Stimulated activated naive B cell treated with anti-CD40 and anti-IgM and Interleukin-4, amounts not matched to agents 10 μg/mL and 1 μg/mL and 100 μg/mL, for 72 hours (primary cell): Measurements from ENCODE around the gene MKI67.
"Not testable (repeated sequence)": the region's sequence is repeated elsewhere in the genome, so short reads cannot be mapped to it uniquely, and the experiment has no call there.

Experiments used
- ATAC-seq, 2 donors: fragments of 150-1000 bp; cut with Tn5 transposase; replicated peaks; 2 replicates each; pipeline ENCODE4 v1.10.0; 2021; ENCODE audit warnings: moderate library complexity in 1 of 2
- DNase-seq: peaks from one replicate; pipeline ENCODE4 v3.0.0; 2021
- H3K27ac Mint-ChIP-seq: one replicate; pipeline ENCODE4 v1.8.0; 2022; ENCODE audit warnings: mild to moderate bottlenecking, mixed read lengths
- H3K27me3 Mint-ChIP-seq, 2 donors: one replicate each; pipeline ENCODE4 v1.8.0; 2022; ENCODE audit warnings: mixed read lengths in 2 of 2
- H3K36me3 Mint-ChIP-seq, 2 donors: one replicate each; pipeline ENCODE4 v1.8.0; 2022; ENCODE audit warnings: mixed read lengths in 2 of 2, mild to moderate bottlenecking in 1 of 2
- H3K4me1 Mint-ChIP-seq, 2 donors: one replicate each; pipeline ENCODE4 v1.8.0; 2022; ENCODE audit warnings: mixed read lengths in 2 of 2, mild to moderate bottlenecking in 1 of 2
- H3K4me3 Mint-ChIP-seq, 2 donors: one replicate each; pipeline ENCODE4 v1.8.0; 2022; ENCODE audit warnings: mild to moderate bottlenecking in 2 of 2, mixed read lengths in 2 of 2, moderate library complexity in 1 of 2
- H3K9me3 Mint-ChIP-seq, 2 donors: one replicate each; pipeline ENCODE4 v1.8.0; 2022; ENCODE audit warnings: mixed read lengths in 2 of 2, mild to moderate bottlenecking in 1 of 2

The MKI67 gene

DNA sequence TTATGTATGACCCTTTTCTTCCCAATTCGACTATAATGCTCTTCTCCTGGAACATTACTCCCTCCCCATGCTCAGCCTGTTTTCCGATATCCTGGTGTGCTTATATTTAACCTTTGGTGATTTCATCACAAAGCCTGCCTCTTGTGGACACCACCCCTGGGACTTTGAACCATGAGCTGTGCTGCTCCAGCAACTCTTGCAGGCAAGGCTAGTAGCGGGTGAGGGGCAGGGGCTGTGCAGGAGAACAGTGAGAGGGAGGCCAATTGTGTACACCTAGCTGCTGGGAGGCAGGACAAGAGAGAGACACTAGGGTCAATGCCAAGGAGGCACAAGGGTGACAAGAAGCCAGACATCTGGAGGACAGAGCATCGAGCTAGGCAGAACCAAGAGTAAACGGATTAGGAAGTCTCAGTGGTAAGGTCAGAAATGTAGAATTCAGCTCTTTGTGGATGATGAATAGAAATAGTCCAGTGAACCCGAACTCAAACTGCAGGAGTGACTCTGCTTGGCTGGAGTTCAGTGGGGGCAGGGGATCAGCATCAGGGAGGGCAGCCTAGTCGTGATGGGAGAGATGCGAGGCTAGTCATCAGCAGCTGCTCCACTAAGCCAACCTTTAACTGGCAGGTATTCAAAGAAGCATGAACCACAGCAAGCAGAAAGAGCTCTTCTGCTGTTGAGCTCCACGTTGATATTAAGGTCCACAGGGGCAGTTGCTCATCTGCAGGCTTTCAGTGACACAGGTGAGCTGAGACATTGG lies 31.0 kb upstream of the MKI67 start:
- H3K27ac Mint-ChIP-seq = no peak overlapping the region
- H3K9me3 Mint-ChIP-seq = peaks cover 7 to 8% of the 10 kb centered on the region in 2 donors
- H3K4me3 Mint-ChIP-seq = no peak overlapping the region
- H3K4me1 Mint-ChIP-seq = peaks cover 17 to 28% of the 10 kb centered on the region in 2 donors
- H3K36me3 Mint-ChIP-seq = peaks cover 4 to 5% of the 10 kb centered on the region in 2 donors
- DNase-seq = no peak
- peaks cover 47 to 57% of the 10 kb centered on the region in 2 donors for H3K27me3 Mint-ChIP-seq
- ATAC-seq = no peak

DNA sequence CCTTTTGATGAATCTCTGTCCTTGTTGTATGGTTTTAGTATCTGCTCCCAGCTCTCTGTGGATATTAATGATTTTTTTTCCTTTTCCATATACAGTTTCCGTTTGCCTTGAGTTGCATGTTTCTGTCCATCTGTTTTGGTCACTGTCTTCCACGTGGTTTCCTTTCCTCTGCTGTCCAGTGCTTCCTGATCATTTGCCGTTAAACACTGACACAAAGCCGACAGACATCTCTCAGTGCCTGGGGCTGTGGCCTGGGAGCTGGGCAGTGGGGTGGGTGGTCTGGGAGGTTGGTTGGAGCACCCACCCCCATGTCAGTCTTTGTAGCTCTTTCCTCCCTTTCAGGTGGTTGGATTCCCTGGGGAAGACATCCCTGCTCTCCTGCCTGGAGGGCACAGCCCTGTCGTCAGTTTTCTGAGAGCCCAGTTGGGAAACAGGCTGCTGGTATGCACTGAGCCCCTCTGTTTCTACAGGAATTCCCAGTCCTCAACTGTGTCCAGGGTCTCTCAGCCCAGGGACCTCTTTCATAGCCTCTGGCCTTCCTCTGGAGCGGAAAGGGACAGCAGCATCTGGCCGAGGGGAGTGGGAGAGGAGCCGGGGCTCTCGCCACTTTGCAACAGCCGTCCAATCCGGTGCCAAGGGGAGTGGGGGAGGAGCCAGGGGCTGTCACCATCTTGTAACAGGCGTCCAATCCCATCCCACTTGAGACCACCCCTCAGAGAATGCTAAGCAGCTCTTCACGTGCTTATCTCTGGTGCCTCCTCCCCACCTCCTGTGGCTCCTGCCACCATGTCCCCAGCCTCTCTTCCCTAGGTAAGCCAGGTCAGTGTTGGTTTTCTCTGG lies 26.7 kb upstream of the MKI67 start:
- H3K4me1 Mint-ChIP-seq = peaks cover 2 to 10% of the 10 kb centered on the region in 2 donors
- H3K9me3 Mint-ChIP-seq = no peaks in the 10 kb centered on the region
- DNase-seq (no peak), ATAC-seq (no peak)
- peaks cover 52 to 54% of the 10 kb centered on the region in 2 donors for H3K27me3 Mint-ChIP-seq
- H3K36me3 Mint-ChIP-seq = no peaks in the 10 kb centered on the region
- H3K27ac Mint-ChIP-seq = no peak overlapping the region
- no peak overlapping the region for H3K4me3 Mint-ChIP-seq

DNA sequence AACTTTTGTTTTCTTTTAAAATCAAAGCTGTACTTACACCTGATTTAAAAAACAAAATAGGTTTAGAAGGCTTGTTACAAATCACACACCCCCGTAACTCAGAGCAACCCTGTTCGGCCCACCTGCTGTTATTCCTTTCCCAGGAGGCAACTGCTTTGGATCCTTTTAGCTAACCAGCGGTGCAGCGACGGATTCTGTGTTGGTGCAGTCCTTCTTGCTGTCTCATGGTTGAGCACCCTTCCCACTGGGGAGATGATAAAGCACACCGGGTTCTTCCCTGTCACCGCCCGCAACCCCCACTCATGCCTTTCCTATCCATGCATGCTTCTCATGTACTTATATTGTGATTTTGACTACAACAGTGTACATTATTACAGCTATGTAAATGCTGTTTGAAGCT lies 24.8 kb upstream of the MKI67 start:
- Mint-ChIP-seq H3K36me3 (peaks cover 7 to 12% of the 10 kb centered on the region in 2 donors), H3K27ac (no peak overlapping the region), H3K4me3 (peak overlapping the region in 1 of 2 donors; percentile 25), H3K27me3 (peaks cover 37 to 39% of the 10 kb centered on the region in 2 donors), H3K9me3 (peaks cover 5 to 9% of the 10 kb centered on the region in 2 donors), H3K4me1 (peaks cover 14 to 27% of the 10 kb centered on the region in 2 donors)
- ATAC-seq (no peak), DNase-seq (no peak)

DNA sequence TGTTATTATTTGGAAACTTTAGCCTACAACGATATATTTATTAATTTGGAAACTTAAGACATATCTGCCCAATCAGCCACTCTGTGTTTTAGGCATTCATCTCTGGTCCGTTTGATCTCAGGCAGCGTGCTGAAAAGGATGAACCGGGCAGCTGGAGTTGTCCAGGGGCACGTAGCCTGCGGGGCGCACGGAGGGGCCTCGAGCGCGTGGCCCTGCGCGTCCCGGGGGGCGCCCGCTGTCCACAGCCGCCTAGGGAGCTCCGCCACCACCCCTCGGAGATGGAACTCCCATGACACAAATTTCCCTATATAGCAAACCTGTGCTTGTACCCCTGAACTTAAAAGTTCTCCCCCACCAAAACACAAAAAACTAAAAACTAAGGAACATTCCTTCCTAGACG lies 24.3 kb upstream of the MKI67 start:
- H3K4me3 Mint-ChIP-seq = peak overlapping the region in 1 of 2 donors; percentile 82
- peaks cover 9 to 12% of the 10 kb centered on the region in 2 donors for H3K9me3 Mint-ChIP-seq
- peaks cover 32 to 35% of the 10 kb centered on the region in 2 donors for H3K27me3 Mint-ChIP-seq
- ATAC-seq (no peak), DNase-seq (no peak)
- H3K4me1 Mint-ChIP-seq = peaks cover 17 to 31% of the 10 kb centered on the region in 2 donors
- no peak overlapping the region for H3K27ac Mint-ChIP-seq
- peaks cover 9 to 16% of the 10 kb centered on the region in 2 donors for H3K36me3 Mint-ChIP-seq

DNA sequence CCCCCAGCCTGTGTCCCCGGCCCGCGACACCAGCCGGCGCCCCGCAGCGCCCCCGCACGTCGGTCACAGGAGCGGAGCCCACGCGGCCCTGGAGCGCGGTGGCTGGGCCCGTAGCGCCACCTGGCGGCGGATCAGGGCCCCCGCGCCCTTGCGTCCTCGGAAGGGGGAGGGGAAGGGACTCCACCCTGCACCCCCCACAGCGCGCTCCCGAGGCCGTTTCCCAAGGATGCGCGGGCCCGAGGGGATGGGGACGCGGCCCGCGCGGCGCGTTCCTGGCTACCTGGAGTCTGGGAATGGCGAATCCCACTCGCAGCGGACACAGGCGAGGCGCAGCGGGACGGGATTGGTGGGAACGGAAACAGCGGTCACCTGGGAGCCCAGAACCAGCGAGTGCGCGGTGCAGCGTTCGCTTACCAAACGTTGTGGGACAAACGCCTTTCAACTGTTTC lies 23.8 kb upstream of the MKI67 start:
- Mint-ChIP-seq H3K27ac (no peak overlapping the region), H3K9me3 (peaks cover 9 to 15% of the 10 kb centered on the region in 2 donors), H3K27me3 (peaks cover 31 to 33% of the 10 kb centered on the region in 2 donors), H3K4me3 (peak overlapping the region; percentile 70 to 82), H3K4me1 (peaks cover 17 to 34% of the 10 kb centered on the region in 2 donors), H3K36me3 (peaks cover 11 to 16% of the 10 kb centered on the region in 2 donors)
- DNase-seq = peak; percentile 60
- peak; percentile 80 to 88 for ATAC-seq

DNA sequence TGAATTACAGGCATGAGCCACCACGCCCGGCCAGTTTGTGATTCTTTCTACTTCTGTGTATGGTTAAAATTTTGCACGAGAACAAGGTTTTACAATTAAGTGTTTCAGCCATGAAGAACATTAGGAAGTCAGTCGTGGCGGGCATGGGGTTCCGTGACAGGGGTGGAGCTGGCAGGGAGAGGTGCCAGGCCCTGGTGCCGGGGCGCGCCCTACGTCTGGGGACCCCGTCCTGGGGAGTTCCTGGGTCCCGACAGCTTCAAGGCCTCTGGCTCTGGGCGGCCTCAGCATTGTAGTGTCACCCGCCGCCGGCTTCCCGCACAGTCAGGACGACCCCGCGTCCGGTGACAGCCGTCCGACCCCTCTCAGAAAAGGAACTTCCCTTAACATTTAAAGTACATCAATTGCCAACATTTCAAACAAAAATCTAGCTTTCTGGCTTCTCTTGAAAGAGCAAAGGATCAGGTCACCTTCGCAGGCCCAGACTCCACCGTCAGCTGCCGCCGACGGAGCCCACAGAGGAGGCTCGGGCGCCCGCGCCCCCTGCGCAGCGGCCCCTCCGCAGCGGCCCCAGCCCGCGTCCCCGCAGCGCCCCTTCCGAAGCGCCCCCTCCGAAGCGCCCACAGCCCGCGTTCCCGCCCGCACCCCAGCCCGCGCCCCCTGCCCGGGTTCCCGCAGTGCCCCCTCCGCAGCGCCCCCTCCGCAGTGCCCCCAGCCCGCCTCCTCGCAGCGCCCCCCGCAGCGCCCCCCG lies 23.2 kb upstream of the MKI67 start:
- ATAC-seq (no peak), DNase-seq (no peak)
- peaks cover 9 to 16% of the 10 kb centered on the region in 2 donors for H3K9me3 Mint-ChIP-seq
- no peak overlapping the region for H3K27ac Mint-ChIP-seq
- H3K27me3 Mint-ChIP-seq = peaks cover 31 to 33% of the 10 kb centered on the region in 2 donors
- H3K4me1 Mint-ChIP-seq = peaks cover 19 to 39% of the 10 kb centered on the region in 2 donors
- H3K4me3 Mint-ChIP-seq = peak overlapping the region in 1 of 2 donors; percentile 51
- peaks cover 11 to 16% of the 10 kb centered on the region in 2 donors for H3K36me3 Mint-ChIP-seq

DNA sequence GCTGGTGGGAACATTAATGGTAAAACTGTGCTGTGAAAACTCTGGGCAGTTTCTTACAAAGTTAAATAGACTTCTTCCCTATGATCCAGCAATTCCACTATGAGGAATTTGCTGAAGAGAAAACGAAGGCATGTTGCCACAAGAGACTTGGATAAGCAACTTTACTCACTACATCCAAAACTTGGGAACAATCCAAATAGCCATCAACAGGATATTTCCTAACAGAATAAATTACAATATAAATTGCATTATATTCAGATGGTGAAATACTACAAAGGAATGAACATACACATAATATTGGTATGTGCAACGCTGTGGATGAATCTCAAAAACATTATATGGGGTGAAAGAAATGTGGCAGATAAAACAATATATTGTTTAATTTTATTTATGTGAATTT lies 21.4 kb upstream of the MKI67 start:
- Mint-ChIP-seq H3K27me3 (peaks cover 13 to 17% of the 10 kb centered on the region in 2 donors), H3K36me3 (peaks cover 11 to 16% of the 10 kb centered on the region in 2 donors), H3K4me3 (no peak overlapping the region), H3K4me1 (peaks cover 19 to 47% of the 10 kb centered on the region in 2 donors), H3K9me3 (peaks cover 9 to 16% of the 10 kb centered on the region in 2 donors), H3K27ac (peak overlapping the region; percentile 90)
- DNase-seq (no peak), ATAC-seq (no peak)

DNA sequence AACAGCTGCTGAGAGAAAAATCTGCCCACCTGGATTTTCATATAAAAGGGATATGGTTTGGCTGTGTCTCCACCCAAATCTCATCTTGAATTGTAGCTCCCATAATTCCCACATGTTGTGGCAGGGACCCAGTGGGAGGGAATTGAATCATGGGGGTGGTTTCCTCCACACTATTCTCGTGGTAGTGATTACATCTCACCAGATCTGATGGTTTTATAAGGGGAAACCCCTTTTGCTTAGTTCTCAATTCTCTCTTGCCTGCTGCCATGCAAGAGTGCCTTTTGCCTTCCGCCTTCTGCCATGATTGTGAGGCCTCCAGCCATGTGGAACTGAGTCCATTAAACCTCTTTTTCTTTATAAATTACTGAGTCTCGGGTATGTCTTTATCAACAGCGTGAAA lies 20.8 kb upstream of the MKI67 start:
- peak overlapping the region; percentile 49 to 60 for H3K4me3 Mint-ChIP-seq
- peaks cover 11 to 16% of the 10 kb centered on the region in 2 donors for H3K36me3 Mint-ChIP-seq
- H3K4me1 Mint-ChIP-seq = peaks cover 19 to 47% of the 10 kb centered on the region in 2 donors
- H3K9me3 Mint-ChIP-seq = peaks cover 9 to 16% of the 10 kb centered on the region in 2 donors
- peak; percentile 90 to 91 for ATAC-seq
- DNase-seq = peak; percentile 57
- peak overlapping the region; percentile 90 for H3K27ac Mint-ChIP-seq
- peaks cover 7 to 11% of the 10 kb centered on the region in 2 donors for H3K27me3 Mint-ChIP-seq

DNA sequence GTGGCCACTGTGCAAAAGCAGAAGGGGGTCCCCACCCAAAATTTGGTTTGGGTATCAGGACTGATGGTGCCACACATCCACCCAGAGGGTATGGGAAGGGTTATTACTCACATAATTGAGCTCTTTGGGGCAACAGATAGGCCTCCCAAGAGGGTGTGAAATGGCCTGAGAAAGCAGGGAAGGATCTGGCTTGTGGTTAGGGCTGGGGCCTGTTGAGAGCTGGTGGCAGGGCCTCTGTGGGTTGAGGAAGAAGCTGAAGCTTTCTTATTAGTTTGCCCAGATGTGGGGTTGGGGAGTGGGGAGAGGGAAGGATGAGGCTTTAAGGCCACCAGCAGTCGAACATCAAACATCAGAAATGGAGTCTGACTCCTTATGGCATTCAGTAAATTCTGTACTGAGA lies 18.3 kb upstream of the MKI67 start:
- peaks cover 9 to 16% of the 10 kb centered on the region in 2 donors for H3K9me3 Mint-ChIP-seq
- peaks cover 11 to 16% of the 10 kb centered on the region in 2 donors for H3K36me3 Mint-ChIP-seq
- peak overlapping the region; percentile 14 for H3K27ac Mint-ChIP-seq
- H3K27me3 Mint-ChIP-seq = no peaks in the 10 kb centered on the region
- H3K4me3 Mint-ChIP-seq = no peak overlapping the region
- H3K4me1 Mint-ChIP-seq = peaks cover 19 to 43% of the 10 kb centered on the region in 2 donors
- no peak for ATAC-seq
- DNase-seq = no peak

DNA sequence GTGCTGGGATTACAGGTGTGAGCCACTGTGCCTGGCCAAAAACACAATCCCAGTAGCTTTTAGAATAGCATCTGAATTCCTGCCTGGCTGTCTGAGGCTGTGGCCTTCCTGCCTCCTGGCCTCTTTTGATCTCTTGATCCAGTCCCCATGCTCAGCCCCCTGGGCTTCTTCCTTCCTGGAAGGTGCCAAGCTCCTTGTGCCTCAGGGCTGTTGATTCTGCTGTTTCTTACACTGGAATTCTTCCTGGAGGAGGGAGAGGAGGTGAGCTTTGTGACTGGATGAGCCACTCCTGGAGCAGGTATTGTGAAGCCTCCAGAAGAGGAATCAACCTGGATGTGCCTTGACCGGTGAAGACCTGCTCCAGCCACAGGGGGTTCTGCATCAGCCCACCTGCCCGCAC lies 17.3 kb upstream of the MKI67 start:
- Mint-ChIP-seq H3K27me3 (no peaks in the 10 kb centered on the region), H3K36me3 (peaks cover 11 to 16% of the 10 kb centered on the region in 2 donors), H3K4me3 (no peak overlapping the region), H3K27ac (no peak overlapping the region), H3K4me1 (peaks cover 18 to 37% of the 10 kb centered on the region in 2 donors), H3K9me3 (peaks cover 9 to 16% of the 10 kb centered on the region in 2 donors)
- no peak for DNase-seq
- ATAC-seq = no peak

DNA sequence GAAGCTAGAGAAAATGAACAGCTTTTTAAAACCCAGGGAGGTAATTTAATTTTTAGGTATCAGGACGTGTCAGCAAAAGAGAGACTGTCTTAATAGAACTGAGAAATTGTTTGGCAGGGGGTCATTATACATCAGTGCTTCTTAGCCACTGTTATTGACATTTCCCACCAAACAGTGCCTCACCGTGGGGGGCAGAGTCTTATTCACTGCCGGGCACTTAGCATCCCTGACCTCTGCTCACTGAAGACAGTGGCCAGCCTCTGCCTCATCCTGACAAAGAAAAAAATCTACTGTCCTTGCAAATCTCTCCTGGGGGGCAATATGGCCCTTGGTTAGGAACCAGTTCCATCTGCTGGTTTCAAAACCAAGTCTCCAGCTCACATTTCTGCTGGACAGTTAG lies 14.2 kb upstream of the MKI67 start:
- no peak overlapping the region for H3K4me3 Mint-ChIP-seq
- no peaks in the 10 kb centered on the region for H3K27me3 Mint-ChIP-seq
- peaks cover 0 to 2% of the 10 kb centered on the region in 2 donors for H3K36me3 Mint-ChIP-seq
- DNase-seq (no peak), ATAC-seq (no peak)
- H3K27ac Mint-ChIP-seq = no peak overlapping the region
- peaks cover 2 to 14% of the 10 kb centered on the region in 2 donors for H3K4me1 Mint-ChIP-seq
- peaks cover 0 to 4% of the 10 kb centered on the region in 2 donors for H3K9me3 Mint-ChIP-seq

DNA sequence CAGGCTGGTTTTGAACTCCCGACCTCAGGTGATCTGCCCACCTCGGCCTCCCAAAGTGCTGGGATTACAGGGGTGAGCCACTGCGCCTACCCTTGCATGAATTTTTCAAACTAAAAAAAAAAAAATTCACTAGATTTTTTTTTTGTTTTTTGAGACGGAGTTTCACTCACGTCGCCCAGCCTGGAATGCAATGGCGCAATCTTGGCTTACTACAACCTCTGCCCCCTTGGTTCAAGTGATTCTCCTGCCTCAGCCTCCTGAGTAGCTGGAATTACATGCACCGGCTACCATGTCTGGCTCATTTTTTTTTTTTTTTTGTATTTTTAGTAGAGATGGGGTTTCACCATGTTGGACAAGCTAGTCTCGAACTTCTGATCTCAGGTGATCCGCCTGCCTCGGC lies 12.2 kb upstream of the MKI67 start:
- H3K4me3 Mint-ChIP-seq, H3K36me3 Mint-ChIP-seq, H3K27me3 Mint-ChIP-seq, H3K27ac Mint-ChIP-seq, H3K4me1 Mint-ChIP-seq, ATAC-seq, H3K9me3 Mint-ChIP-seq, DNase-seq: not testable (repeated sequence)

DNA sequence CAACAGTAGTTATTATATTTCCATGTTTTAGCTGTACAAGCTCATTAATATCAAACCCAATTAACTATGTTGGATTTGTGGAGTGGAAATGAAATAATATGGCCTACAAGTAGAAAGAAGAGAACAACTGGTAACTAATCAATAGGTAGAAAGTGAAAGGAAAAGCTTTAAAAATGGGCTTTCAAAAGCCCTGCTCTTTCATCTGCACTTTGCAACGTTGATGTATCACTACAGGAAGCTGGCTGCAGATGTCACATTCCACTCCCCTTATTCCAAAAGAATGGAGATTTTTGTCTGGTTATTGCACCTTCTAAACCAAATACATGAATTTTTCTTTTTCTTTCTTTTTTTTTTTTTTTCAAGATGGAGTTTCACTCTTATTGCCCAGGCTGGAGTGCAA lies 11.7 kb upstream of the MKI67 start:
- no peak overlapping the region for H3K4me3 Mint-ChIP-seq
- no peak overlapping the region for H3K27ac Mint-ChIP-seq
- H3K4me1 Mint-ChIP-seq = no peaks in the 10 kb centered on the region
- ATAC-seq (no peak), DNase-seq (no peak)
- H3K27me3 Mint-ChIP-seq = no peaks in the 10 kb centered on the region
- H3K9me3 Mint-ChIP-seq = no peaks in the 10 kb centered on the region
- no peaks in the 10 kb centered on the region for H3K36me3 Mint-ChIP-seq

DNA sequence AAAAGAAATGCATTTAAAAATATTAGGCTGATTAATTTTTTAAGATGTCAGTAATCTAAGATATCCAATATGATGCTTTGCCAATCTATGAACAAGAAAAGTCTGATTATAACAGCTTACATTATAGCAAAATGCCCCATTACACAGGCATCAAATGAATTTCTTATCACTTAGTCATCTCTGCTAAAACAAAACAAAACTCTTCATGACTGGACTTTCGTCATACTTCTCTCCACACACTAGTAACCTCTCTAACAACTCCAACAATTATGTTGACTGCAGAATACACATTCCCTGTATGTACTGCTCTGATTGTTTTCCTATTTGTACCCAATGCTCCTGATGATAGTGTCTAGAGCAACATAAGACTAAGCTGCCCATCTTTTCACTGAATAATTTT lies 3.8 kb upstream of the MKI67 start:
- Mint-ChIP-seq H3K27ac (no peak overlapping the region), H3K4me1 (peaks cover 4 to 15% of the 10 kb centered on the region in 2 donors), H3K4me3 (no peak overlapping the region), H3K36me3 (no peaks in the 10 kb centered on the region), H3K27me3 (peaks cover 5% of the 10 kb centered on the region in 2 donors), H3K9me3 (no peaks in the 10 kb centered on the region)
- DNase-seq (no peak), ATAC-seq (no peak)
